GM12864 (cell line): Measurements from ENCODE around the gene ABCF2.

ENCODE experiments used
- DNase-seq: peaks from one replicate; pipeline ENCODE4 v3.0.0-alpha.2; 2011; ENCODE audit warnings: low read depth
- H3K4me3 ChIP-seq: 2 replicates; pipeline ENCODE4 v1.5.1; 2011; ENCODE audit warnings: mild to moderate bottlenecking, low read depth, low read length, control low read depth
- TF ChIP-seq, protein P1 (sequence below): IDR thresholded peaks from 2 replicates; pipeline ENCODE4 v1.5.1; 2011; ENCODE audit warnings: low read depth, mild to moderate bottlenecking, moderate library complexity, low read length, control low read depth, inconsistent platforms; ENCODE audit errors: missing control alignments

Gene ABCF2

DNA sequence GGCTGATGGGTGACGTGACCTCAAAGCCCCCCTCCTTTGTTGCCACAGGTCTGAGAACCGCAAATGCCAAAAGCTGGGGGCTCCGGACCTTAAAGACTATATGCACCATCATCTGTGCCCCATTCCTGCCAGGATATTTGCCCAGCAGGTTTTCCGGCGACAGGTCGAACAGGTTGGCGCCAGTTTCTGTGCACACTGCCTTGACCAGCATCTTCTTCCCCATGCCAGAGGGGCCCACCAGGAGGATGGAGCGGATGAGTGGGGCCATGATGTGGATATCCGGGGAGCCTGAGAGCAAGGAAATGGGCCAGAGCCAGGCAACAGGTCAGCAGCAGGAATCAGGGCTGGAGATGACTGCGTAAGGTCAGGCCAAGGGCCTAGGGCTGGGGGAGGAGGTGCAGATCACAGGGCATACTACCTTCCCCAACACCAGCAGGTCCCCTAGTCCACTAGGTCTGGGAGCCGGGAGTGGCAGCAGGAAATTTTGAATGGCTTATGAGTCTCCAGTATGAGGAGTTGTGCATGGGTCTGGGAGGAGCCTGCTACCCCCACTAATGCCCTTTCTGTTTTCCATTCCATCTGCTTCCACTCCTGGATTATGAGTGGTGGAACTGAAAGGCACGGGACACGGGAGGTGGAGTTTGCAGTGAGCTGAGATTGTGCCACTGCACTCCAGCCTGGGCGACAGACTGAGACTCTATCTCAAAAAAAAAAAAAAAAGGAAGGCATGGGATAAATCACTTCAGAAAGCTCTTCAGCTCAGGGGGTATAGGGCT lies 33.6 kb downstream of the ABCF2 start:
- H3K4me3 ChIP-seq = no peak overlapping the region
- TF ChIP-seq, protein P1, sequence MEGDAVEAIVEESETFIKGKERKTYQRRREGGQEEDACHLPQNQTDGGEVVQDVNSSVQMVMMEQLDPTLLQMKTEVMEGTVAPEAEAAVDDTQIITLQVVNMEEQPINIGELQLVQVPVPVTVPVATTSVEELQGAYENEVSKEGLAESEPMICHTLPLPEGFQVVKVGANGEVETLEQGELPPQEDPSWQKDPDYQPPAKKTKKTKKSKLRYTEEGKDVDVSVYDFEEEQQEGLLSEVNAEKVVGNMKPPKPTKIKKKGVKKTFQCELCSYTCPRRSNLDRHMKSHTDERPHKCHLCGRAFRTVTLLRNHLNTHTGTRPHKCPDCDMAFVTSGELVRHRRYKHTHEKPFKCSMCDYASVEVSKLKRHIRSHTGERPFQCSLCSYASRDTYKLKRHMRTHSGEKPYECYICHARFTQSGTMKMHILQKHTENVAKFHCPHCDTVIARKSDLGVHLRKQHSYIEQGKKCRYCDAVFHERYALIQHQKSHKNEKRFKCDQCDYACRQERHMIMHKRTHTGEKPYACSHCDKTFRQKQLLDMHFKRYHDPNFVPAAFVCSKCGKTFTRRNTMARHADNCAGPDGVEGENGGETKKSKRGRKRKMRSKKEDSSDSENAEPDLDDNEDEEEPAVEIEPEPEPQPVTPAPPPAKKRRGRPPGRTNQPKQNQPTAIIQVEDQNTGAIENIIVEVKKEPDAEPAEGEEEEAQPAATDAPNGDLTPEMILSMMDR = no peak
- DNase-seq = no peak

DNA sequence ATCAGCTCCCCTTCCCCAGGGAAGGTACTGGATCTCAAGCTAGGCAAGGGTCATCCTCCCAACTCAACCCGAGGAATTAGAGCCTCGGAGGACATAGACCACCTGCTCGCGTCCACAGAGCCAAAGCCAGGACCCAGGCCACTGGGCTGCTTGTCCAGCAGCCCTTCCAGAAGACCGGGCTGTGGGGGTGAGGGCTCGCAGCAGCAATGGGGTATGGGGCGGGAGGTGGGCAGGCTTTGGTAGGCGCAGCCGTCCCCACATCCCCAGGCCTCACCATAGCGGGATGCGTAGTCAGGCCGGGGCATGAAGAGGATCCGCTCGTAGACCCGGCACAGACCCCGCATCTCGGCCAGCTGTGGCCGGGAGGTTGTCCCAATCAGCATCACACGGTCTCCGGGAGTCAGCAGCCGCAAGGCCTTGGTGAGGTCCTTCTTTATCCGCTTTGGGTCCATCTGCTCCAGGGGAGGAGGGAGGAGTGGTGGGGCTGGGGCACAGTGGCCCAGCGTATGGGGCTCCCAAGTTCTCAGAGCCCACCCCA lies 34.9 kb downstream of the ABCF2 start:
- TF ChIP-seq, protein P1 = no peak
- no peak for DNase-seq
- no peak overlapping the region for H3K4me3 ChIP-seq

DNA sequence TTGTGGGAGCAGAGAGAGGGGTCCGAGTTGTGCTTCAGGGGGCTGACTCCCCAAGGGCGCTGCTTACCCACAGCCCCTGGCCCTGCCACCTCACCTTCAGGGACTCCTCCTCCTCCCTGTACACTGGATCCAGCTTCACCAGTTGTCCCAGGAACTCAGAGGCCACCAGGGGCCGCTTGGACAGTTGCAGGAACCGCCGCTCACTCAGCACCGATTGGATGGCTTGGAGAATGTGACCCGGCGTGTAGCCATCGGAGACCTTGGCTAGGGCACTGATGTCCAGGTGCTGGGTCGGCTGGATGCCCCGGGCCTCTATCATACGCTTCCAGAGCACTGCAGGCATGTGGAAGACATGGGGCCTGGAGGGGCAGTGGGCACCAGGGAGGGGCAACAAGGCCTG lies 35.5 kb downstream of the ABCF2 start:
- no peak for DNase-seq
- H3K4me3 ChIP-seq = no peak overlapping the region
- TF ChIP-seq, protein P1 = no peak

DNA sequence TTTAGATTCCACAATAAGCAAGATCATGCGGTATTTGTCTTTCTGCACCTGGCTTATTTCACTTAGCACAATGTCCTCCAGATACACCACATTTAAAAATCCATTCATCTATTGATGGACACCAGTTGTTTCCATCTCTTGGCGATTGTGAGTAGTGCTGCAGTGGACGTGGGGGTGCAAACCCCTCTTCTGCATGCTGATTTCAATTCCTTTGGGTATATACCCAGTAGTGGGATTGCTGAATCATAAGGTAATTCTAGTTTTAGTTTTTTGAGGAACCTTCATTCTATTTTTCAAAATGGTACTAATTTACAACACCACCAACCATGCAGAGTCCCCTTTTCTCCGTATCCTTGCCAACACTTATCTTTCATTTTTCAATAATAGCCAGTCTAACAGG lies 38.0 kb downstream of the ABCF2 start:
- DNase-seq = no peak
- H3K4me3 ChIP-seq = no peak overlapping the region
- TF ChIP-seq, protein P1 = no peak

DNA sequence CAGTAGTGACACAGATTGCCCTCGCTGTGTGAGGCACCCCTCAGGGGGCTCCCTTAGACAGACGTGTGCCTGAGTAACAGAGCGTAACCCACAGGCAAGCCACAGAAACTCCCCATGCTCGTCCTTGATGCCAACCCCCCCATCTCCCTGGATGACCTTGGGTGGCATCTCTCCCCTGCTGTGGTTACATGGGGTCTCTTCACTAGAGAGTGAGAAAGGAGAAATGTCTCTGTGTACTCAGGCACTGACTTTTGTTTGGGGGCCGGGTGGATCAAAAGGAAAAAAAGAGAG lies 38.8 kb downstream of the ABCF2 start:
- TF ChIP-seq, protein P1 = no peak
- no peak overlapping the region for H3K4me3 ChIP-seq
- DNase-seq = no peak

DNA sequence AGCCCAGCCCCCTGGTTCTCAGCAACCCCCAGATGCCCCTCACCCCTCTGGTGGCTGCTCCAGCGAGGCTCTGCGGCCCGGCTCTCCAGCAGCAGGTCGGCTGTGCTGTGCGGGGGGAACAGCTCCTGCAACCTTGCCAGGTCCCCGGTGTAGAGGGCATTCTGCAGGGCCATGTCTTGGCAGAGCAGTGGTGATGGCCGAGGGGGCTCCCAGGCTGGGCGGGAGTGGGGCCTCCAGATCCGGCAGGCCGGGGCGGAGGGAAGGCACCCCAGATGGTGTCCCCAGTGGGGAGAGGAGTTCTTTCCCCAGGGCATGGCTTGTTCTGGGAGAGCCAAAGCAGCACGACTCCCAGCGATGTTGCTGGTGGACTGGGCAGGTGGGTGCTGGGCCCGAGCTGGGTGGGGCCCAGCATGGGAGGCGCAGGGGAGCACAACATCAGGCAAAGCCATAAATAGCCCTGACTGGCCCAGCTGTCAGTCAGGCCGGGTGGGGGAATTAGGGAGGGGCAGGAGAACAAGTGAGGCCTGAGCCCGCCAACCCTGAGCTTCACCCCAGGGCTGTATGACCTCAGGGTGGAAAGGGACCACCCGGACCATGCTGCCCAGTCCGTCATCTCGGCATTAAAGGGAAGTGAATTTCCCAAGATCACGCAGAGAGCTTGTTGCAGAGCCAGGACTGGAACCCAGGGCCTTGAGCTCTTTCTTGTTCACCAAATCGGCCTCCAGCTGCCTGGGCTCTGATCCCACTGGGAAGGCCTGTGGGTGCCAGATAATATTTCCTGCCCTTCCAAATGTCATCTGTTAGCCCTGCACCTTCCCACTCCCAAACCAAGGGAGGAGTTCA lies 39.4 kb downstream of the ABCF2 start:
- DNase-seq = no peak
- TF ChIP-seq, protein P1 = no peak
- no peak overlapping the region for H3K4me3 ChIP-seq
